GM13976 (cell line): ENCODE measurements around the gene RRN3.
A peak's percentile ranks its signal among the peaks of the same experiment; 100 is the strongest.
"Not testable (repeated sequence)": the region's sequence is repeated elsewhere in the genome, so short reads cannot be mapped to it uniquely, and the experiment has no call there.

Source experiments
- DNase-seq: peaks from one replicate; pipeline ENCODE4 v3.0.0; 2012; ENCODE audit warnings: low spot score
- CTCF ChIP-seq: IDR thresholded peaks from 2 replicates; pipeline ENCODE4 v1.5.1; 2012; ENCODE audit warnings: borderline replicate concordance, mild to moderate bottlenecking; ENCODE audit not compliant: insufficient read depth; ENCODE audit errors: extremely low read depth, missing control alignments, control extremely low read depth
- in situ Hi-C: fragments of 300-500 bp; cut with MboI; formaldehyde crosslinking; loops from one replicate; pipeline ENCODE4 v1.12.0; 2022; ENCODE audit warnings: low sequenced_read_pairs, mixed read lengths, inconsistent platforms; ENCODE audit not compliant: unreplicated experiment

Gene RRN3

DNA sequence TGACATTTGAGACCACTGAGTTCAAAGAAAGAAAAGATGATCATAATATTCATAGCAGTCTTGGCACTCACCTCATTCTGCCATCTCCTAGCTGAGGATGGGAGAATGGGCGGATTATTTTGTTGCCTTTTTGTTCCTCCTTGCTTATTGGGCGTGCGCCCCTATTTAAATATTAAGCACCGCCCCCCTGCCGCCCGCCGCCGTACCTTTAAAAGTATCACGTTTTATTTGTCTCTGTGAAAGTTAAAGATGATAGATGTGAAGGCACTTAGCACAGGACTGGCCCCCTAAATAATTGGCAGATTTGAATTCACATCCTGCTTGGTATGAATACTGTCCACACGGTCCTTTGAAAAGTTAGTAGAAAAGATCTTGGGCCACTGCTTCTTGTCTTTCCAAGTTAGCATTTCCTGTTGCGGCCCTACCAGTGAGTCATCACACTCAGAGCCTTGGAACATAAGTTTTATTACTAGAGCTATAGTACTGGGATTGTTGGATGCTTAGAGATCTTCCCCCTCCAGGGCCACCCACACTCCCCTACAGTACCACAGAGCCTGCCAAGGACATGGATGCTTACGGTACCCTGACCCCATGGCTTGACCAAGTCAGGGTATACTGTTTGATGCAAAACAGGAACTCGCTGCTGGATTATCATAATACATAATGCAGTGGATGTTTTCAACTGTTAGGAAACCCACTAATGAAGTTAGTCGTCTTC is 68.7 kb downstream of the RRN3 start:
- in situ Hi-C loops, DNase-seq: not testable (repeated sequence)

DNA sequence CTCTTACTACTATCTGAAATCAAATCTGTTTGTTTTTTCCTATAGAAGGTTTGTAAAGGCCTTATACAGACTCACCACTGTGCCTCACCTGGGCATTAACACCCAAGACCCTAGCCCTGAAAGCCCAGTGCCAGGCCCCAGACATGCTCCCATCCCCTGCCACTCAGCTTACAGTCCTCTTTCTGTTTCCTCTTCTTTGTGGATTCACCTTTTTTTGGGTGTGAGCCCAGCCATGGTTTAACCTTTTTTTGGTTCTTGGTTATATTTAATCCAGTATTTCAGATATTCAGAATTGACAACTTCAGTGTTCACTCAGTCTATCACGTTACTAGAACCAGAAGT is 69.2 kb downstream of the RRN3 start:
- DNase-seq, in situ Hi-C loops: not testable (repeated sequence)

- in situ Hi-C loops, DNase-seq: not testable (repeated sequence)
Observed at GRCh38 chr16:15023381-15024077, 70.5 kb downstream of the RRN3 start.

DNA sequence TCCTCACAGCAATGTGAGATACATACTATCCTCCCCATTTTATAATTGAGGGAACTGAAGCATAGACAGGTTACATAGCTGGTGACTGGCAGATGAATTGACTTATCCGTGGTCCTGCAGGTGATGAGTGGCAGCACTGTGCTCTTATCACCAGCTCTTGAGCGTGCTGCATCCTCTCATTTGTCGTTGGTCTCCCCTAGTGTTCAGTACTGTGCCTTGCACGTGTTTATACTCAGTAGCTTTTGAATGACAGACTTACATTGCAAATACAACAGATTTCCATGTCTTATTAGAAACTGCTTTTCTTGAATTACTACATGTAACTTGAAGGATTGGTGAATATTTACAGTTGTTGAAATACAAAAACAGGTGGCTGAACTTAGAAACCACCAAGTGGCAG is 71.9 kb downstream of the RRN3 start:
- peak; percentile 13 for TF ChIP-seq CTCF
- in situ Hi-C loops = not testable (repeated sequence)
- DNase-seq = peak; percentile 47

GRCh38 chr16:15021429-15021828 is 72.6 kb downstream of the RRN3 start:
- DNase-seq, in situ Hi-C loops: not testable (repeated sequence)

- DNase-seq, in situ Hi-C loops: not testable (repeated sequence)
Observed at GRCh38 chr16:15016951-15017580, 77.0 kb downstream of the RRN3 start.

DNA sequence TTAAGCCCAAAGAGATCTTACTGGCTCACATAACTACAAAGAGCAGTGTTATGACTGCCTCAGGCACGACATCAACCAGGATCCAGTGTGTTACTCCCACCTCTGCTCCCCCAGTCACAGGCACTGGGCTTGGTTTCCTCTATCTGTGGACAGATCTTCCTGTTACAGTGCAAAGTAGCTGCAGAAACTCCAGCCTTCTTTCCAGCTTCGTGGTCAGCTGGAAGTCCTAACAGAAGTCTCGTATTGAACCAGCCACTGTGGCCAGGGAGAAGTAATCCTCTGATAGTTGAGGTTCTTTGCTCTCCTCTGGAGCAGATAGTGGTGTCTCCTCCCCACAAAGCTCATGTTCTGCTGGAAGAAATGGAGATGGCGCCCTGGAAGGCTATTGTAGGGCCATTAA is 77.7 kb downstream of the RRN3 start:
- DNase-seq, in situ Hi-C loops: not testable (repeated sequence)

DNA sequence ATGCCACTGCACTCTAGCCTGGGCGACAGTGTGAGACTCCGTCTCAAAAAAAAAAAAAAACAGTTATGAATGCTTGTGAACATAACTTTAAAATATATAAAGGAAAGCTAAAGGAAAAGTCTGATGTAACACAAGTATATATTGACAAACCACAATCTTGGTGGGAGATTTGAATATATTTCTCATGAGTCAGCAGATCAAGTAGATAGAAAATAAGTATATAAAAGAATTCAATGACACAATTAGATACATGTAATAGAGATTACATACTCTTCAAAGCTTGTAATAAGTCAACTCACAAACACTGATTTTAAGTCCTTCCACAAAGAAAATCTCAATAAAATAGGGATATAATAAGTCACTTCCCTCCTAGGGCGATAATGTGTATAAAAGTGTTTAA is 78.4 kb downstream of the RRN3 start:
- in situ Hi-C loops = not testable (repeated sequence)

GRCh38 chr16:15012941-15013340 is 81.1 kb downstream of the RRN3 start:
- DNase-seq, in situ Hi-C loops: not testable (repeated sequence)

More for the DNA sequence above, 78.4 kb downstream of the RRN3 start:
- not testable (repeated sequence) for DNase-seq
